ENCODE results near the gene RAMAC. TPM values are rescaled to one million over a fixed set of nuclear protein-coding genes. Genes with fewer than 3 reads are reported as not detected.

RAMAC gene
- total RNA-seq, 1 donor from 2014 or later, result 17.9 TPM

- Histone ChIP-seq H3K4me3 (no peak overlapping the region), H3K27ac (no peak overlapping the region), H3K4me1 (peaks cover 7% of the 10 kb centered on the region), H3K27me3 (ENCODE audit: low read depth) (no peaks in the 10 kb centered on the region), H3K36me3 (no peaks in the 10 kb centered on the region), H3K9me3 (no peaks in the 10 kb centered on the region)
- ATAC-seq, result no peak
- intact Hi-C loops (cut with DNase I), result no loop called here
- TF ChIP-seq, protein P1, sequence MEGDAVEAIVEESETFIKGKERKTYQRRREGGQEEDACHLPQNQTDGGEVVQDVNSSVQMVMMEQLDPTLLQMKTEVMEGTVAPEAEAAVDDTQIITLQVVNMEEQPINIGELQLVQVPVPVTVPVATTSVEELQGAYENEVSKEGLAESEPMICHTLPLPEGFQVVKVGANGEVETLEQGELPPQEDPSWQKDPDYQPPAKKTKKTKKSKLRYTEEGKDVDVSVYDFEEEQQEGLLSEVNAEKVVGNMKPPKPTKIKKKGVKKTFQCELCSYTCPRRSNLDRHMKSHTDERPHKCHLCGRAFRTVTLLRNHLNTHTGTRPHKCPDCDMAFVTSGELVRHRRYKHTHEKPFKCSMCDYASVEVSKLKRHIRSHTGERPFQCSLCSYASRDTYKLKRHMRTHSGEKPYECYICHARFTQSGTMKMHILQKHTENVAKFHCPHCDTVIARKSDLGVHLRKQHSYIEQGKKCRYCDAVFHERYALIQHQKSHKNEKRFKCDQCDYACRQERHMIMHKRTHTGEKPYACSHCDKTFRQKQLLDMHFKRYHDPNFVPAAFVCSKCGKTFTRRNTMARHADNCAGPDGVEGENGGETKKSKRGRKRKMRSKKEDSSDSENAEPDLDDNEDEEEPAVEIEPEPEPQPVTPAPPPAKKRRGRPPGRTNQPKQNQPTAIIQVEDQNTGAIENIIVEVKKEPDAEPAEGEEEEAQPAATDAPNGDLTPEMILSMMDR (IDR thresholded peaks at IDR 0.05), result no peak
- DNase-seq, result no peak
Observed at GRCh38 chr15:82944056-82944455, 42.0 kb upstream of the RAMAC start.

- H3K9me3 ChIP-seq, result no peaks in the 10 kb centered on the region
- intact Hi-C loops (cut with DNase I), result no loop called here
- DNase-seq (no peak), ATAC-seq (no peak)
- no peak overlapping the region for H3K27ac ChIP-seq
- H3K36me3 ChIP-seq, result no peaks in the 10 kb centered on the region
- no peaks in the 10 kb centered on the region for H3K27me3 ChIP-seq (ENCODE audit: low read depth)
- TF ChIP-seq, protein P1 (IDR thresholded peaks at IDR 0.05), result no peak
- H3K4me1 ChIP-seq, result peaks cover 7% of the 10 kb centered on the region
- H3K4me3 ChIP-seq, result no peak overlapping the region
Observed at GRCh38 chr15:82944821-82945220, 41.2 kb upstream of the RAMAC start.

DNA sequence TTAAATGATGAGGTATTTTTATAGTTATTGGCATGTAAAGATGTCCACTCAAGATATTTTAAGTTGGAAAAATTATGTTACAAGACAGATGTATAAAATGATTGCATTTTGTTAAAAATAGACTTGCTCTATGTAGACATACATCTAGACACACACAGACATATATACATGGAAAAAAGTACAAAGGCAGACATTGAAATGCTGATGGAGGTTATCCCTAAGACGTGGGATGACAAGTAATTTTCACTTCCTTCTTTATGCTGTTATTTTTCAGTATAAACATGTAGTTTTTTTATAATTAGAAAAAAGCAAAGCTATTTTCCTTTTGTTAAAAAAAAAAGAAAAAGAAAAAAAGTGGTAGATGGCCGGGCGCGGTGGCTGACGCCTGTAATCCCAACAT lies 40.7 kb upstream of the RAMAC start:
- intact Hi-C loops (cut with DNase I), result no loop called here
- Histone ChIP-seq H3K4me1 (peaks cover 7% of the 10 kb centered on the region), H3K9me3 (no peaks in the 10 kb centered on the region), H3K4me3 (no peak overlapping the region), H3K27ac (no peak overlapping the region), H3K36me3 (no peaks in the 10 kb centered on the region), H3K27me3 (ENCODE audit: low read depth) (no peaks in the 10 kb centered on the region)
- DNase-seq, result no peak
- TF ChIP-seq, protein P1 (IDR thresholded peaks at IDR 0.05), result no peak
- ATAC-seq, result no peak

- DNase-seq, result no peak
- no peak overlapping the region for H3K4me3 ChIP-seq
- no peak overlapping the region for H3K27ac ChIP-seq
- H3K27me3 ChIP-seq (ENCODE audit: low read depth), result peaks cover 1% of the 10 kb centered on the region
- H3K9me3 ChIP-seq, result no peaks in the 10 kb centered on the region
- no peaks in the 10 kb centered on the region for H3K36me3 ChIP-seq
- TF ChIP-seq, protein P1 (IDR thresholded peaks at IDR 0.05), result no peak
- H3K4me1 ChIP-seq, result peaks cover 7% of the 10 kb centered on the region
- ATAC-seq, result no peak
- intact Hi-C loops (cut with DNase I), result no loop called here
Observed at GRCh38 chr15:82946155-82946701, 39.8 kb upstream of the RAMAC start.

GRCh38 chr15:82950295-82950694 lies 35.7 kb upstream of the RAMAC start:
- Histone ChIP-seq H3K27ac (no peak overlapping the region), H3K9me3 (no peaks in the 10 kb centered on the region), H3K4me3 (no peak overlapping the region), H3K4me1 (no peaks in the 10 kb centered on the region), H3K27me3 (ENCODE audit: low read depth) (peaks cover 11% of the 10 kb centered on the region), H3K36me3 (no peaks in the 10 kb centered on the region)
- DNase-seq (no peak), ATAC-seq (no peak)
- intact Hi-C loops (cut with DNase I), result no loop called here
- TF ChIP-seq, protein P1 (IDR thresholded peaks at IDR 0.05), result no peak

All from lower lobe of right lung (tissue), 2 donors.